HS-27A (cell line): ENCODE data around the gene ANKRD65.
A peak's percentile ranks its signal among the peaks of the same experiment; 100 is the strongest.
"Not testable (repeated sequence)": the region's sequence is repeated elsewhere in the genome, so short reads cannot be mapped to it uniquely, and the experiment has no call there.

Source experiments
- DNase-seq: peaks from one replicate; pipeline ENCODE4 v3.0.0-alpha.2; 2012; ENCODE audit warnings: low read depth, missing footprints

The ANKRD65 gene

GRCh38 chr1:1415751-1416150 lies 5.3 kb downstream of the ANKRD65 start:
- no peak for DNase-seq

- not testable (repeated sequence) for DNase-seq
Observed at GRCh38 chr1:1412311-1412902, 8.7 kb downstream of the ANKRD65 start.

GRCh38 chr1:1411626-1412025 lies 9.4 kb downstream of the ANKRD65 start:
- DNase-seq: no peak

GRCh38 chr1:1410238-1410637 lies 10.8 kb downstream of the ANKRD65 start:
- not testable (repeated sequence) for DNase-seq

GRCh38 chr1:1407636-1408318 lies 13.3 kb downstream of the ANKRD65 start:
- DNase-seq: no peak

GRCh38 chr1:1406821-1407635 lies 14.0 kb downstream of the ANKRD65 start, which contains the start of gene MRPL20:
MRPL20 (minus strand) TSS chr1:1407293; CDS start chr1:1407217, 76 bp downstream.
- DNase-seq: peak; percentile 70

GRCh38 chr1:1406101-1406820 lies 14.8 kb downstream of the ANKRD65 start:
- no peak for DNase-seq

- no peak for DNase-seq
Observed at GRCh38 chr1:1403653-1404052, 17.4 kb downstream of the ANKRD65 start.

GRCh38 chr1:1402901-1403392 lies 18.1 kb downstream of the ANKRD65 start:
- not testable (repeated sequence) for DNase-seq

GRCh38 chr1:1402072-1402900 lies 18.8 kb downstream of the ANKRD65 start:
- DNase-seq: no peak

- no peak for DNase-seq
Observed at GRCh38 chr1:1401457-1402010, 19.5 kb downstream of the ANKRD65 start.

- DNase-seq: no peak
Observed at GRCh38 chr1:1400576-1401456, 20.3 kb downstream of the ANKRD65 start.

- DNase-seq: no peak
Observed at GRCh38 chr1:1399872-1400575, 21.1 kb downstream of the ANKRD65 start.

GRCh38 chr1:1399187-1399871 lies 21.7 kb downstream of the ANKRD65 start, which contains the start of gene CCNL2:
CCNL2 (minus strand) TSS chr1:1399335; CDS start chr1:1399306, 29 bp downstream.
- DNase-seq: peak; percentile 94

GRCh38 chr1:1398677-1399186 lies 22.3 kb downstream of the ANKRD65 start:
- no peak for DNase-seq

- DNase-seq: no peak
Observed at GRCh38 chr1:1397839-1398523, 23.1 kb downstream of the ANKRD65 start.

GRCh38 chr1:1395166-1395565 lies 25.9 kb downstream of the ANKRD65 start:
- DNase-seq: no peak

GRCh38 chr1:1394116-1394515 lies 27.0 kb downstream of the ANKRD65 start:
- DNase-seq: no peak
